B cell (primary cell): Measurements from ENCODE around the gene FAM219A.

Experiments used
- EZH2 ChIP-seq: IDR thresholded peaks from 2 replicates; pipeline ENCODE4 v1.6.1; 2012; ENCODE audit warnings: borderline replicate concordance, low read depth, mild to moderate bottlenecking, moderate library complexity, low read length; ENCODE audit not compliant: insufficient read depth, poor library complexity, severe bottlenecking
- TF ChIP-seq, protein P1 (sequence below): fragments of 200-600 bp; IDR thresholded peaks from one replicate; pipeline ENCODE4 v1.8.0; 2022; ENCODE audit warnings: antibody characterized with exemption, mild to moderate bottlenecking

DNA sequence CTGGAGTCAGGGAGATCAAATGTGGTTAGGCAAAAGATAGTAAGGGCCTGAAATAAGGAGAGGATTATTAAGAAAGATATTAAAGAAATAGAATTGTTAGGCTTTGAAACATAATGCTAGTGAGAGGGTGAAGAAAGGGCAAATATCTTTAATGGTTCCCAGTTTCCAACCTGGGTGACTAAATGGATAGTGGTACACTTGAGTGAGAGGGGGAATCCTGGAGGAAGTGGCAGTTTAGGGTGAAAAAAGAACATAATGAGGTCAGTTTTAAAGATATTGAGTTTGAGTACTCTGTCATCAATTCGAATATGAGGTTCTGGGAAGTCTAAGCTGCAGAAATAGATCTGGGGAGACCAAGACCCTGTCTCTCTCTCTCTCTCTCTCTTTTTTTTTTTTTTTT is 19.2 kb upstream of the FAM219A start:
- TF ChIP-seq, protein P1, sequence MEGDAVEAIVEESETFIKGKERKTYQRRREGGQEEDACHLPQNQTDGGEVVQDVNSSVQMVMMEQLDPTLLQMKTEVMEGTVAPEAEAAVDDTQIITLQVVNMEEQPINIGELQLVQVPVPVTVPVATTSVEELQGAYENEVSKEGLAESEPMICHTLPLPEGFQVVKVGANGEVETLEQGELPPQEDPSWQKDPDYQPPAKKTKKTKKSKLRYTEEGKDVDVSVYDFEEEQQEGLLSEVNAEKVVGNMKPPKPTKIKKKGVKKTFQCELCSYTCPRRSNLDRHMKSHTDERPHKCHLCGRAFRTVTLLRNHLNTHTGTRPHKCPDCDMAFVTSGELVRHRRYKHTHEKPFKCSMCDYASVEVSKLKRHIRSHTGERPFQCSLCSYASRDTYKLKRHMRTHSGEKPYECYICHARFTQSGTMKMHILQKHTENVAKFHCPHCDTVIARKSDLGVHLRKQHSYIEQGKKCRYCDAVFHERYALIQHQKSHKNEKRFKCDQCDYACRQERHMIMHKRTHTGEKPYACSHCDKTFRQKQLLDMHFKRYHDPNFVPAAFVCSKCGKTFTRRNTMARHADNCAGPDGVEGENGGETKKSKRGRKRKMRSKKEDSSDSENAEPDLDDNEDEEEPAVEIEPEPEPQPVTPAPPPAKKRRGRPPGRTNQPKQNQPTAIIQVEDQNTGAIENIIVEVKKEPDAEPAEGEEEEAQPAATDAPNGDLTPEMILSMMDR = no peak
- TF ChIP-seq EZH2 = no peak
